Limb (tissue), 2 donors: ENCODE results near the gene LANCL2.

Experiments
- DNase-seq, 2 donors: peaks; one replicate each; pipeline ENCODE4 v3.0.0-alpha.2; 2016; ENCODE audit errors: extremely low spot score in 2 of 2

Gene LANCL2

GRCh38 chr7:55361560-55361959, 3.6 kb upstream of the LANCL2 start:
- DNase-seq, result no peak

GRCh38 chr7:55362927-55363326, 2.2 kb upstream of the LANCL2 start:
- no peak for DNase-seq

- no peak for DNase-seq
These were observed 1.6 kb upstream of the LANCL2 start for GRCh38 chr7:55363386-55364170.

- peak; percentile 94 to 98 for DNase-seq
These were observed 731 bp downstream of the LANCL2 start for GRCh38 chr7:55365675-55366460.

GRCh38 chr7:55366461-55367070, 1.4 kb downstream of the LANCL2 start:
- no peak for DNase-seq

GRCh38 chr7:55367283-55367840, 2.2 kb downstream of the LANCL2 start:
- DNase-seq, result no peak

GRCh38 chr7:55369427-55370400, 4.6 kb downstream of the LANCL2 start:
- DNase-seq, result no peak

- no peak for DNase-seq
These were observed 9.1 kb downstream of the LANCL2 start for GRCh38 chr7:55374213-55374612.

- DNase-seq, result no peak
These were observed 10.1 kb downstream of the LANCL2 start for GRCh38 chr7:55375237-55375636.

- DNase-seq, result no peak
These were observed 12.2 kb downstream of the LANCL2 start for GRCh38 chr7:55377162-55377817.

GRCh38 chr7:55379285-55379684, 14.1 kb downstream of the LANCL2 start:
- no peak for DNase-seq

- DNase-seq, result no peak
These were observed 16.1 kb downstream of the LANCL2 start for GRCh38 chr7:55381189-55381588.

GRCh38 chr7:55381696-55382095, 16.6 kb downstream of the LANCL2 start:
- no peak for DNase-seq

- no peak for DNase-seq
These were observed 17.1 kb downstream of the LANCL2 start for GRCh38 chr7:55382251-55382650.

GRCh38 chr7:55386541-55386940, 21.4 kb downstream of the LANCL2 start:
- no peak for DNase-seq

GRCh38 chr7:55387062-55387965, 22.2 kb downstream of the LANCL2 start:
- no peak for DNase-seq

GRCh38 chr7:55396233-55396785, 31.2 kb downstream of the LANCL2 start:
- DNase-seq, result no peak

GRCh38 chr7:55397617-55398016, 32.5 kb downstream of the LANCL2 start:
- DNase-seq, result no peak

GRCh38 chr7:55400191-55400590, 35.1 kb downstream of the LANCL2 start:
- DNase-seq, result no peak
